NCI-H2171 treated with DMSO at 0.1 percent for 48 hours (cell line): ENCODE results near the gene CLINT1.
"Not testable (repeated sequence)": the region's sequence is repeated elsewhere in the genome, so short reads cannot be mapped to it uniquely, and the experiment has no call there.

ENCODE experiments used
- DNase-seq: peaks from one replicate; lab custom pipeline; 2025; lab: John Stamatoyannopoulos, UW

CLINT1 gene

GRCh38 chr5:157858527-157859226 is at the start of gene CLINT1:
TSS of gene CLINT1 (minus strand) at chr5:157859145. CDS start at chr5:157858970, 175 bp downstream.
- DNase-seq = peak; percentile 64

DNA sequence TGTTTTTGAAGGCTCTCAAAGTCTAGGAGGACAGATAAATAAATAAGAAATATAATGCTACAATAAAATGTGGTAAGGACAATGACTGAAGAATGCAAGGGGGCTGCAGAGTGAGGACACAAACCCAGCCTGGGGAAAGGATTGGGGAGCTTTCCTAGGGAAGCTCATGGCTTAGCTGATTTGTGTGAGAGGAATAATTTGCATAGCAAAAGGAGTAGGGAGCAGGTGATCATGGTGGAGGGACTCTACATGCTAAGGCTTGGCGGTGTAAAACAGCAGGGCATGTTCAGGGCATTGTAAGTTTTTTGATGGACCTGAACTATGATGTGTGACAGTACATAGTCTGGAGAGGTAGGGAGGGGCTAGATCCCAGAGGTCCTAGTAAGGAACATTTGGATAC is 49.5 kb upstream of the CLINT1 start:
- DNase-seq = no peak

- DNase-seq = no peak
These were observed 48.5 kb upstream of the CLINT1 start for GRCh38 chr5:157907479-157907878.

- no peak for DNase-seq
These were observed 44.1 kb upstream of the CLINT1 start for GRCh38 chr5:157903117-157903450.

DNA sequence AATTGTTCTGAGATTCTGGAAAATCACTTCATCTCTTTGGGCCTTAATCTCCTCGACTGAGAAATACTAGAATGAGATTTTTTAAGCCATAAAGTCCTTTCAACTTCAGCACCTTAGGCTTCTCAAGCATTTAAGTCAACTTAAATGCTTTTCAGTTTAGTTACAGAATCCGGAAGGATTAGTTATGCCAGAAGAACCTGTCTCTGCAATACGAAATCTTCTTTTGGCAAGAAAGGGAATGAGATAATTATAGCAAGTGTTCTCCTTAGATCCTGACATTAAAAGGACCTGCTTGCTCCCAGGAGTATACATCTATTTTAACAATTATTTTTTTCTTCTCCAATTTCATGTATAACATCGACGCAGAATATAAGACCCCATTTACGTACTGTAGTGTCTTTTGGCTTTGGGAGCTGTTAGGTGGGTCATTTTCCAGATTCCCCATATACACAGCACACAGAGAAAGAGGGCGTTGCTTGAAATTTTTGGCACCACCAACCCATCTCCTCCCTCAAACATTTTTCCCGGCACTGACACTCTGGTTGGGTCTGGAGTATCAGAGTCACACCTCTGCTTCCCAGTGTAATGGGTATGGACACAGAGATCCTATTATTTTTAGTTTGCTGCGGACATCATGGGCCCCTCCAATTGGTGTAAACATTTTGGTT is 43.6 kb upstream of the CLINT1 start:
- no peak for DNase-seq

DNA sequence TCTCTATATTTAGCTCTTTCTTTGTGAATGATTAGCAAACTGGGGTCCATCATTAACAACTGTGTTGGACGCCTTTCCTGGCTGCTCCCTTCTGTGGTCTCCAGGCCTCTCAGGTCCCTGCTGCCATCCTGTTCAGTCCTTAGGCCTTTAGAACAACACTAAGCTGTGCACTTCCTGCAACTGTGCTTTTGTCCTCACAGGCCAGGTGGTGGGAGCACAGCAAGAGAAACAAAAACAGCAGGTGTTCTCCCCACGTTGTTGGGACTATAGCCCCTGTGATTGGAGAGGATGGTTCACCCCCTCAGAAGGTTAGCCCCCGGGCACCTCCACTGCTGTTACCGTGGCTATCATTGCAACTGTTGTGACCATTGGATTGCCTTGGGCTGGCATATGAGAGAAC is 41.7 kb upstream of the CLINT1 start:
- DNase-seq = peak; percentile 24

- no peak for DNase-seq
These were observed 34.7 kb upstream of the CLINT1 start for GRCh38 chr5:157893611-157894010.

DNA sequence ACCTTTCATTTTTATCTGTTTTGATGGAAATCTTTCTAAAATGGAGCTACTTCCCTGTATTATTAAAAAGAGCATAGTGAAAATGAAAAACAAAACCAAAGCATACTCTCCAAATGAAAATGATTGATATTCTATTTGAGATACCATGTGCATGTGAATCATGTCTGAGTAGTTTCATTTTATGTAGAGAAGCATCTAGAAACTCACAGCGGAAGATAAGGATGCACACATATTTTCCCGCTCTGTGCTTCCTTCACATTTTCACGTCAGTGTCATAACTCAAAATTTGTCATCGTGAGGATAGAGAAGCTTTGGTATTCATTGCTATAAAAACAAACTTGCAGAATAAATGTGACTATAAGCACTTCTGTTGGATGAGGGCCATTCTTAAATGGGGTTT is 34.0 kb upstream of the CLINT1 start:
- no peak for DNase-seq

DNA sequence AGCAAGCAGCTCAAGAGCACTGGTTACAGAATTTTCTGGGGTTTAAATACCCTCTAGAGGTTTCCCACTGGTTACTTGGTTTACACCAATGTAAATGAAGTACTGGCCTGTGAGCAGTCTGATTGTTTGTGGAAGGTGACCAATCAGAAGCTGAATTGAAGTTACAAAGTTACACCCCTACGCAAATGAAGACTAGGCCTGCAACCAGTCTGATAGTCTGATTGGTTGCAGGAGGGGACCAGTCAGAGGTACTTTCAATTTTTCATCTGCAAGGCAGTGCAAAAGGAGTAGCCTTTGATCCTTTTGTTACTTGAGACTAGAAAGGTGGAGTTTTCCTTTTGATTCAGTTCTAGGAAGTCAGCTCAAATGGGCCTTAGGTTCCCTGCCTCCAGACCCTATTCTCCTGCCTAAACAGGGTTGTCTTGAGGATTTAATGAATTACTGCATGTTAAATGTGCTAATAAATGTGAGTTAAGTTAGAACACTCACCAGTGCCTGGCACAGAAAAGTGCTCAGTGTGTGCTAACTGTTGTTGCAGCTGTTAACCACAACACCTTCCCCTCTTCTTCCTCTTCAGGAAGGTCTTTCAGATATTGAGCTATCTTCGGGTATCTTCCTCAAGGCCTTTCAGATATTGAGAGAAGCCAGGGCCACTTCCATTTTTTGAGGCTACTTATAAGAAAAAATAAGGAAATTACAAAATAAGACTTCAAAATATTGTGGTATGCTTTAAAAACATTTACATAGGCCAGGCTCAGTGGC is 32.1 kb upstream of the CLINT1 start:
- DNase-seq = no peak

DNA sequence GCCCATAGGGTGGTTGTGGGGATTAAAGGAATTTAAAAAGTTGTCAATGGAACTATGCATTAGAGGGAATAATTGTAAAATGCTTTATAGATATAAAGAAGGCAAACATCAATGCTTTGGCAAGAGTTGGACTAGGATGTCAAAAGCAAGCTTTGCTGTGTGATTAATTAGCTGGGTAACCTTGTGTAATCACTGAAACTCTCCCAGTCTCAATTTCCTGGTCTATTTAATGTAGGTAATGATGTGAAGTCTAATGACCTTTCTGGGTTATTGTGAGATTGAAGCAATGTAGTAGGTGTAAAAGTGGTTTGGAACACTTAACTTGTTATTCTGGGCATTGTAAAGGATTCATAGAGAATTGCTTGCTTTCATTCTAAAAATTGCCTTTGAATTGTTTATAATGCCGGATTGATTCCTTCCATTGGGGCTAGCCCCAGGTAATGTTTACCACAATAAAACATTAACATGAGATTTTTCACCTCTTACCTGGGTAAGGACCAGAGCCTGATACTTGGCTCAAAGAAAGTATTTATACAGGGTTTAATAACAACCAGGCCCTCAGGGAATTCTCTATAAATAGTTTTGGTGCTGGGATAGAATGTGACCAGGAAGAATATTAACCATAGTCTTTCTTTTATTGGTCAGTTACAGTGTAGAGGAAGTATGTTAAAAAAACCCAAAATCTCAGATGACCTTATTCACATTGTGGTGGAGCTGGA is 30.0 kb upstream of the CLINT1 start:
- DNase-seq = no peak

DNA sequence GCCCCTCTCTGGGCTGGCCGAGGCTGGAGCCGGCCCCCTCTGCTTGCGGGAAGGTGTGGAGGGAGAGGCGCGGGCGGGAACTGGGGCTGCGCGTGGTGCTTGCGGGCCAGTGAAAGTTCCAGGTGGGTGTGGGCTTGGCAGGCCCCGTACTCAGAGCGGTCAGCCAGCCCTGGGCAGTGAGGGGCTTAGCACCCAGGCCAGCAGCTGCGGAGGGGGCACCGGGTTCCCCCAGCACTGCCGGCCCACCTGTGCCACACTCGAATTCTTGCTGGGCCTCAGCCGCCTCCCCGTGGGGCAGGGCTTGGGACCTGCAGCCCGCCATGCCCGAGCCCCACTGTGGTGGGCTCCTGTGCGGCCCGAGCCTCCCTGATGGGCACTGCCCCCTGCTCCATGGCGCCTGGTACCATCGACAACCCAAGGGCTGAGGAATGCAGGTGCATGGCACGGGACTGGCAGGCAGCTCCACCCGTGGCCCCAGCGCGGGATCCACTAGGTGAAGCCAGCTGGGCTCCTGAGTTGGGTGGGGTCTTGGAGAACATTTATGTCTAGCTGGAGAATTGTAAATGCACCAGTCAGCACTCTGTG is 27.9 kb upstream of the CLINT1 start:
- no peak for DNase-seq

DNA sequence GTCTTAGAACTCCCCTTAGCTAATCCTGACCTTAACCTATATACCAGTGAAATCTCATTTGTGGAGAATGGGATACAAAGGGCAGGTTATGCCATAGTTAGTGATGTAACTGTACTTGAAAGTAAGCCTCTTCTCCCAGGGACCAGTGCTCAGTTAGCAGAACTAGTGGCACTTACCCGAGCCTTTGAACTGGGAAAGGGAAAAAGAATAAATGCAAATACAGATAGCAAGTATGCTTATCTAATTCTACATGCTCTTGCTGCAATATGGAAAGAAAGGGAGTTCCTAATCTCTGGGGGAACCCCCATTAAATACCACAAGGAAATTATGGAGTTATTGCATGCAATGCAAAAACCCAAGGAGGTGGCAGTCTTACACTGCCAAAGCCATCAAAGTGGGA is 26.1 kb upstream of the CLINT1 start:
- DNase-seq = not testable (repeated sequence)

DNA sequence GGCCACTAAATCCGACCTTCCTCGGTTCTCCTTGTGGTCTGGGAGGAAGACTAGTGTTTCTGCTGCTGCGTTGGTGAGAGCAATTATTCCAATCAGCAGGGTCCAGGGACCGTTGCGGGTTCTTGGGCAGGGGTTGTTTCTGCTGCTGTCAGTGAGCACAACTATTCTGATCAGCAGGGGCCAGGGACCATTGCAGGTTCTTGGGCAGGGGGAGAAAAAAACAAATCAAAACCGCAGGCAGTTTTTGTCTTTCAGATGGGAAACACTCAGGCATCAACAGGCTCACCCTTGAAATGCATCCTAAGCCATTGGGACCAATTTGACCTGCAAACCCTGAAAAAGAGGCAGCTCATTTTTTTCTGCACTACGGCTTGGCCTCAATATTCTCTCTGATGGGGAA is 22.6 kb upstream of the CLINT1 start:
- not testable (repeated sequence) for DNase-seq

DNA sequence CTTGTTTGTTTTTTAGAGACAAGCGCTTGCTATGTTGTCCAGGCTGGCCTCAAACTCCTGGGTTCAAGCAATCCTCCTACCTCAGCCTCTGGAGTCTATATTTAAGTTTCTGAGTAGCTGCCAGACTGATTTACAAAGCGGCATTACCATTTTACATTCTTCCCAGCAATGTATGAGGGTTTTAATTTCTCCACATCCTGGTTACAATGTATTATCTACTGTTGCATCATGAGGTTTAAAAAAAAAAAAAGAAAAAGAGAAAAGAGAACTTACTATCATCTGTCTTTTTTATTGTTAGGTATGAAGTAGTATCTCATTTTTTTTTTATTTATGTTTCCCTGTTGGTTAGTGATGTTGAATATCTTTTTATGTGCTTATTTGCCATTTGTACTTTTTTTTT is 18.9 kb upstream of the CLINT1 start:
- no peak for DNase-seq

- DNase-seq = no peak
These were observed 15.9 kb upstream of the CLINT1 start for GRCh38 chr5:157874861-157875260.

- no peak for DNase-seq
These were observed 12.2 kb upstream of the CLINT1 start for GRCh38 chr5:157870837-157871834.

DNA sequence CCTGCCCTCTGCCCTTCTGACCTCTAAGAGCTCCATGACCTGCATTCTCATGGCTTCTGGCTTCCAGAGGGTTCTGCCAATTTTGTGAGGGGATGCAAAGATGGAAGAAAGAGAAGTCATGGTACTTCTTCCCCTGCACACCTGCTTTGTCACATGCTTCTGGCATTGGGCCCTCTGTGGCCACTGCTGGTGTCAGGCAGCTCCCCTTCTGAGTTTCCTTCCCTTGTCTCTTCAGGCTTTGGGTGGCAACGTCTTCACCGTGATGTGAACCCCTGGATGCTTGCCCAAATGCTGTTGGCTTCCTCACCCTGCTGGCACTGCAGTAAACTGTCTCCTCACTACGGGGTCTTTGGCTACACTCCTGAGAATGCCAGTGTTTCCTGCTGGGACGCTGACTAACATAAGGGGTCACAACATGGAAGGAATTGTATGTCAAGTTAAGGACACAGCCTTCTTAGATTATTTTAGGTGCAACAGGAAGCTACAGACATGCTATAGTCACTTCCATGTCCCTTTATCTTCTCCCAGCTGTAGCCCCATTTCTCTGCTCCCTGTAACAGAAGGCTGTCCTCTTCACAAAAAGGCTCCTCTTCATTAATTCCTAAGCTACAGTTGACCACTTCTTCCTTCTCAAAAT is 8.9 kb upstream of the CLINT1 start:
- DNase-seq = no peak

DNA sequence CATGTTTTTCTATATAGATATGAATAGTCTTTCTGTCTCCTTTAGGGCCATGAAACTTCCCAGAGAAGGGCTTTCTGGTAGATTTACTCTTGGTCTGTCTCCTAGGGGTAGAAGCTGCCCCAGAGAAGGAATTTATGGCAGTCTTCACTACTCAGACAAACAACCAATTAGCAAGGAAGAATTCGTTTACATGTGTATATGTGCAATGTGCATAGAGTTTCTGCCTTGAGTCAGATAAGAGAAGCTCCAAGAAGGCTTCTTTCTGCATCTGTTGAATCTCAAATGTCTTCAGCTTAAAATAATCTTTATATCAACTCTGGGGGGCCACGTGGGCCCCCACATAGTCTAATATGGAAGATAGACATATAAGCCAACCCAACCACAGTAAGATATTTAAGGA is 7.6 kb upstream of the CLINT1 start:
- no peak for DNase-seq

GRCh38 chr5:157865781-157866180 is 6.8 kb upstream of the CLINT1 start:
- no peak for DNase-seq

- no peak for DNase-seq
These were observed 5.1 kb upstream of the CLINT1 start for GRCh38 chr5:157864067-157864466.
